Upper lobe of left lung (tissue), 6 donors: Measurements from ENCODE around the gene HOXA5. TPM values are rescaled to one million over a fixed set of nuclear protein-coding genes. Genes with fewer than 3 reads are reported as not detected.

Experiments used
- ATAC-seq, 2 donors: fragments of 200-7000 bp; cut with Tn5 transposase; one replicate each; pipeline ENCODE4 v1.9.1; 2022; ENCODE audit warnings: mild to moderate bottlenecking in 2 of 2, moderate library complexity in 2 of 2; ENCODE audit not compliant: low FRiP score in 2 of 2
- DNase-seq, 2 donors: peaks; one replicate each; pipeline ENCODE4 v3.0.0-alpha.2; 2019 to 2020
- H3K27ac ChIP-seq, 4 donors: fragments of 200-600 bp; sonication (generic); one replicate each; pipeline ENCODE4 v1.5.1; 2016 to 2019
- H3K27me3 ChIP-seq, 4 donors: fragments of 200-600 bp; sonication (generic); one replicate each; pipeline ENCODE4 v1.5.1; 2017 to 2019
- H3K36me3 ChIP-seq, 4 donors: fragments of 200-600 bp; sonication (generic); one replicate each; pipeline ENCODE4 v1.5.1; 2016 to 2019
- H3K4me1 ChIP-seq, 4 donors: fragments of 200-600 bp; sonication (generic); one replicate each; pipeline ENCODE4 v1.5.1; 2018 to 2019
- H3K4me3 ChIP-seq, 4 donors: fragments of 200-600 bp; sonication (generic); one replicate each; pipeline ENCODE4 v1.5.1; 2017 to 2019; ENCODE audit warnings: mild to moderate bottlenecking in 2 of 4, moderate library complexity in 1 of 4
- H3K9me3 ChIP-seq, 4 donors: fragments of 200-600 bp; sonication (generic); one replicate each; pipeline ENCODE4 v1.5.1; 2018 to 2019
- EP300 ChIP-seq, 4 donors: sonication (generic); formaldehyde crosslinking; IDR thresholded peaks; one replicate each; pipeline ENCODE4 v1.5.1; 2017; ENCODE audit warnings: antibody characterized with exemption in 4 of 4, control low read depth in 2 of 4
- POLR2A ChIP-seq, 4 donors: fragments of 450-650 bp; IDR thresholded peaks; one replicate each; pipeline ENCODE4 v1.5.1; 2016 to 2017; ENCODE audit warnings: antibody characterized with exemption in 4 of 4, mild to moderate bottlenecking in 2 of 4
- POLR2AphosphoS5 ChIP-seq, 2 donors: sonication (generic); formaldehyde crosslinking; IDR thresholded peaks; one replicate each; pipeline ENCODE4 v1.5.1; 2017; ENCODE audit warnings: antibody characterized with exemption in 2 of 2
- WGBS, 2 donors: methylation state at CpG; one replicate each; pipeline ENCODE4 v1.1.5; 2017 to 2018; 5-methylcytosine and 5-hydroxymethylcytosine counted together
- total RNA-seq, 6 donors: library from RNA; depleted of rRNA in 4 of 6; stranded (reverse); fragments of >200 nt in 4 of 6; gene quantifications; one replicate each; pipeline versions ENCODE4 v1.1.0 to v1.2.1, GENCODE V29; 2016 to 2021
- TF ChIP-seq, protein P1 (sequence below), 6 experiments: fragments of 450-650 bp in 4 of 6; fragments of 200-600 bp in 2 of 6; sonication (generic) in 2 of 6; IDR thresholded peaks; one replicate each; pipeline ENCODE4 v1.5.1; 2016 to 2019; ENCODE audit warnings: antibody characterized with exemption in 6 of 6
- donor health status: DM: no; HTN: no; CAD: no; lungs with moderate emphysema.
- donor health status: DM: no; HTN: yes; CAD: no; lungs with severe emphysema.

Gene HOXA5
- total RNA-seq, 6 donors from 2014 or later: 7.8 to 79.9 (median 16.9) TPM

DNA sequence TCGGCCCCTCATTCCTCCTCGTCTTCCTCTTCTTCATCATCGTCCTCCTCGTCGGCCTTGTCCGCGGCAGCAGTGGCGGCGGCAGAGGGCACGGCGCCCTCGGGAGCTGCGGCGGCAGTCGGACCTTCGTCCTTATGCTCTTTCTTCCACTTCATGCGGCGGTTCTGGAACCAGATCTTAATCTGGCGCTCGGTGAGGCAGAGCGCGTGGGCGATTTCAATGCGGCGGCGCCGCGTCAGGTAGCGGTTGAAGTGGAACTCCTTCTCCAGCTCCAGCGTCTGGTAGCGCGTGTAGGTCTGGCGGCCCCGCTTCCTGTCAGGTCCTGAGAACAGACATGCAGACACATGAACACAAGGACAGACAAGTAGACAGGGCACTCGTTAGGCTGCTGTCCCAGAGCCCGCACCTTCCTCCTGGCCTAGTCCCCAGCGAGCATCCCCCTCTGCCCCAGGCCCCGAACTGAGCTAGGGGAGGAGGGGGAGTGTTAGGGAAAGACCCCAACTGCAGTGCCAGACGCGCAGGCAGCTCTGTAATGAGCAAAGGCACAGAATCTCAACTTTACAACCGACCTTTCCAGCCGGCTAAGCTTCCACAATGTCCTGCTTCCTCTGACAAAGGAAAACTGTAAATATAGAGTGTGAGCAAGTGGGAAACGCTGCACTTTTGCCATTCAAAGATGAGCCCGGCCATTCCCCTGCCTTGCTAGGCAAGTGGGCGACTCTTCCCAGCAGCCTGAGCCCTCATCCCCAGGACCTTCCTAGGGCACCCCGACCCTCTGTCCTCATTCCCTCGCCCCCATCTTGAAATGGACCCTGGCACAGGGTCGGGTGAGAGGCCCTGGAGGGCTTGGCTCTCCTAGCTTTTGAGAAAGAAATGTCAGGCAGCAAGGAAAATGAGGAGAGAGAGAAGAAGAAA, 11.7 kb upstream of the HOXA5 start:
- TF ChIP-seq, protein P1, sequence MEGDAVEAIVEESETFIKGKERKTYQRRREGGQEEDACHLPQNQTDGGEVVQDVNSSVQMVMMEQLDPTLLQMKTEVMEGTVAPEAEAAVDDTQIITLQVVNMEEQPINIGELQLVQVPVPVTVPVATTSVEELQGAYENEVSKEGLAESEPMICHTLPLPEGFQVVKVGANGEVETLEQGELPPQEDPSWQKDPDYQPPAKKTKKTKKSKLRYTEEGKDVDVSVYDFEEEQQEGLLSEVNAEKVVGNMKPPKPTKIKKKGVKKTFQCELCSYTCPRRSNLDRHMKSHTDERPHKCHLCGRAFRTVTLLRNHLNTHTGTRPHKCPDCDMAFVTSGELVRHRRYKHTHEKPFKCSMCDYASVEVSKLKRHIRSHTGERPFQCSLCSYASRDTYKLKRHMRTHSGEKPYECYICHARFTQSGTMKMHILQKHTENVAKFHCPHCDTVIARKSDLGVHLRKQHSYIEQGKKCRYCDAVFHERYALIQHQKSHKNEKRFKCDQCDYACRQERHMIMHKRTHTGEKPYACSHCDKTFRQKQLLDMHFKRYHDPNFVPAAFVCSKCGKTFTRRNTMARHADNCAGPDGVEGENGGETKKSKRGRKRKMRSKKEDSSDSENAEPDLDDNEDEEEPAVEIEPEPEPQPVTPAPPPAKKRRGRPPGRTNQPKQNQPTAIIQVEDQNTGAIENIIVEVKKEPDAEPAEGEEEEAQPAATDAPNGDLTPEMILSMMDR (IDR thresholded peaks at IDR 0.05): no peak
- no peak for TF ChIP-seq POLR2AphosphoS5 (IDR thresholded peaks at IDR 0.05)
- TF ChIP-seq EP300 (IDR thresholded peaks at IDR 0.05): no peak
- TF ChIP-seq POLR2A (IDR thresholded peaks at IDR 0.05): no peak
- Histone ChIP-seq H3K27ac (peak overlapping the region in 3 of 4 donors; percentile 62 to 82 (median 82)), H3K4me3 (peak overlapping the region in 3 of 4 donors; percentile 44 to 59 (median 56)), H3K27me3 (peaks cover 0 to 82% (median 45%) of the 10 kb centered on the region in 4 donors), H3K9me3 (no peaks in the 10 kb centered on the region), H3K4me1 (peaks cover 36 to 58% (median 46%) of the 10 kb centered on the region in 4 donors), H3K36me3 (no peaks in the 10 kb centered on the region)
- 35 to 46% methylated on average over 46 to 48 of the region's 48 CpGs for whole genome bisulfite sequencing, 2 donors
- ATAC-seq (no peak), DNase-seq (peak; percentile 20 to 84)

- H3K4me3 ChIP-seq: no peak overlapping the region
- TF ChIP-seq EP300 (IDR thresholded peaks at IDR 0.05) (no peak), POLR2A (IDR thresholded peaks at IDR 0.05) (no peak), POLR2AphosphoS5 (IDR thresholded peaks at IDR 0.05) (no peak)
- TF ChIP-seq, protein P1 (IDR thresholded peaks at IDR 0.05): no peak
- peaks cover 0 to 84% (median 44%) of the 10 kb centered on the region in 4 donors for H3K27me3 ChIP-seq
- H3K9me3 ChIP-seq: no peaks in the 10 kb centered on the region
- no peaks in the 10 kb centered on the region for H3K36me3 ChIP-seq
- no peak overlapping the region for H3K27ac ChIP-seq
- peak; percentile 13 to 48 for DNase-seq
- 51 to 61% methylated on average over 9 to 10 of the region's 10 CpGs for WGBS, 2 donors
- no peak for ATAC-seq
- peaks cover 35 to 56% (median 46%) of the 10 kb centered on the region in 4 donors for H3K4me1 ChIP-seq
These were observed 10.9 kb upstream of the HOXA5 start for GRCh38 chr7:27154369-27154768.

- Histone ChIP-seq H3K27ac (no peak overlapping the region), H3K4me3 (no peak overlapping the region), H3K9me3 (no peaks in the 10 kb centered on the region), H3K36me3 (no peaks in the 10 kb centered on the region), H3K27me3 (peaks cover 0 to 79% (median 44%) of the 10 kb centered on the region in 4 donors), H3K4me1 (peaks cover 35 to 56% (median 48%) of the 10 kb centered on the region in 4 donors)
- 67 to 71% methylated on average over 3 of the region's 3 CpGs for WGBS, 2 donors
- TF ChIP-seq POLR2A (IDR thresholded peaks at IDR 0.05) (no peak), POLR2AphosphoS5 (IDR thresholded peaks at IDR 0.05) (no peak), EP300 (IDR thresholded peaks at IDR 0.05) (no peak)
- TF ChIP-seq, protein P1 (IDR thresholded peaks at IDR 0.05): no peak
- DNase-seq (peak in 1 of 2 donors; percentile 10), ATAC-seq (no peak)
These were observed 10.0 kb upstream of the HOXA5 start for GRCh38 chr7:27153526-27153925.

- Histone ChIP-seq H3K27ac (peak overlapping the region; percentile 84 to 95 (median 88)), H3K4me3 (peak overlapping the region in 2 of 4 donors; percentile 62 to 74), H3K36me3 (no peaks in the 10 kb centered on the region), H3K27me3 (peaks cover 0 to 80% (median 44%) of the 10 kb centered on the region in 4 donors), H3K9me3 (no peaks in the 10 kb centered on the region), H3K4me1 (peaks cover 38 to 60% (median 52%) of the 10 kb centered on the region in 4 donors)
- peak; percentile 19 to 56 for DNase-seq
- TF ChIP-seq EP300 (IDR thresholded peaks at IDR 0.05) (no peak), POLR2AphosphoS5 (IDR thresholded peaks at IDR 0.05) (no peak), POLR2A (IDR thresholded peaks at IDR 0.05) (no peak)
- TF ChIP-seq, protein P1 (IDR thresholded peaks at IDR 0.05): no peak
- ATAC-seq: no peak
- 21 to 63% methylated on average over 8 to 21 of the region's 22 CpGs for WGBS, 2 donors
These were observed 9.4 kb upstream of the HOXA5 start for GRCh38 chr7:27152816-27153442.
